Kidney glomerular epithelial cell (primary cell): ENCODE measurements around the gene ANGPTL2.
A peak's percentile ranks its signal among the peaks of the same experiment; 100 is the strongest.

Experiments used
- DNase-seq: peaks from one replicate; lab custom pipeline; 2025; lab: John Stamatoyannopoulos, UW

Gene ANGPTL2

GRCh38 chr9:127136081-127136879 is 13.8 kb upstream of the ANGPTL2 start:
- DNase-seq, result no peak

GRCh38 chr9:127135056-127135745 is 12.8 kb upstream of the ANGPTL2 start:
- no peak for DNase-seq

- DNase-seq, result no peak
These were observed 11.3 kb upstream of the ANGPTL2 start for GRCh38 chr9:127133739-127134167.

- DNase-seq, result no peak
These were observed 10.6 kb upstream of the ANGPTL2 start for GRCh38 chr9:127132921-127133647.

GRCh38 chr9:127132375-127132774 is 9.9 kb upstream of the ANGPTL2 start:
- DNase-seq, result no peak

- DNase-seq, result peak; percentile 27
These were observed 9.4 kb upstream of the ANGPTL2 start for GRCh38 chr9:127131871-127132270.

GRCh38 chr9:127130661-127131538 is 8.5 kb upstream of the ANGPTL2 start:
- DNase-seq, result no peak

GRCh38 chr9:127130235-127130634 is 7.8 kb upstream of the ANGPTL2 start:
- DNase-seq, result no peak

- DNase-seq, result no peak
These were observed 7.3 kb upstream of the ANGPTL2 start for GRCh38 chr9:127129718-127130085.

- DNase-seq, result no peak
These were observed 6.8 kb upstream of the ANGPTL2 start for GRCh38 chr9:127129073-127129717.

GRCh38 chr9:127128341-127129072 is 6.1 kb upstream of the ANGPTL2 start:
- no peak for DNase-seq

GRCh38 chr9:127126971-127127370 is 4.5 kb upstream of the ANGPTL2 start:
- no peak for DNase-seq

GRCh38 chr9:127124792-127125191 is 2.4 kb upstream of the ANGPTL2 start:
- no peak for DNase-seq

GRCh38 chr9:127124111-127124531 is 1.7 kb upstream of the ANGPTL2 start:
- no peak for DNase-seq

- no peak for DNase-seq
These were observed 842 bp upstream of the ANGPTL2 start for GRCh38 chr9:127123064-127123890.

- no peak for DNase-seq
These were observed 733 bp downstream of the ANGPTL2 start for GRCh38 chr9:127121628-127122175.

- no peak for DNase-seq
These were observed 3.1 kb downstream of the ANGPTL2 start for GRCh38 chr9:127119320-127119709.

- DNase-seq, result no peak
These were observed 3.7 kb downstream of the ANGPTL2 start for GRCh38 chr9:127118597-127119319.

- no peak for DNase-seq
These were observed 4.6 kb downstream of the ANGPTL2 start for GRCh38 chr9:127117801-127118200.
